Measurements from ENCODE around the gene TPSG1. TPM values are rescaled to one million over a fixed set of nuclear protein-coding genes. Genes with fewer than 3 reads are reported as not detected.

Gene TPSG1
- total RNA-seq, 4 donors from 2014 or later = 0.31 to 3.0 TPM; not detected in 2

- Histone ChIP-seq H3K27me3 (no peaks in the 10 kb centered on the region), H3K36me3 (peaks cover 0 to 100% of the 10 kb centered on the region in 2 donors), H3K9me3 (no peaks in the 10 kb centered on the region), H3K4me1 (no peaks in the 10 kb centered on the region), H3K4me3 (no peak overlapping the region), H3K27ac (peak overlapping the region in 1 of 4 donors; percentile 19)
- 80% methylated on average over 1 of the region's 16 CpGs; no CpG with 5 or more reads in 1 of the 2 donors for WGBS, 2 donors (ENCODE audit: low coverage in 1 of 2)
- no peak for TF ChIP-seq POLR2AphosphoS5 (IDR thresholded peaks at IDR 0.05)
- TF ChIP-seq POLR2A (IDR thresholded peaks at IDR 0.05) = no peak
- TF ChIP-seq, protein P1, sequence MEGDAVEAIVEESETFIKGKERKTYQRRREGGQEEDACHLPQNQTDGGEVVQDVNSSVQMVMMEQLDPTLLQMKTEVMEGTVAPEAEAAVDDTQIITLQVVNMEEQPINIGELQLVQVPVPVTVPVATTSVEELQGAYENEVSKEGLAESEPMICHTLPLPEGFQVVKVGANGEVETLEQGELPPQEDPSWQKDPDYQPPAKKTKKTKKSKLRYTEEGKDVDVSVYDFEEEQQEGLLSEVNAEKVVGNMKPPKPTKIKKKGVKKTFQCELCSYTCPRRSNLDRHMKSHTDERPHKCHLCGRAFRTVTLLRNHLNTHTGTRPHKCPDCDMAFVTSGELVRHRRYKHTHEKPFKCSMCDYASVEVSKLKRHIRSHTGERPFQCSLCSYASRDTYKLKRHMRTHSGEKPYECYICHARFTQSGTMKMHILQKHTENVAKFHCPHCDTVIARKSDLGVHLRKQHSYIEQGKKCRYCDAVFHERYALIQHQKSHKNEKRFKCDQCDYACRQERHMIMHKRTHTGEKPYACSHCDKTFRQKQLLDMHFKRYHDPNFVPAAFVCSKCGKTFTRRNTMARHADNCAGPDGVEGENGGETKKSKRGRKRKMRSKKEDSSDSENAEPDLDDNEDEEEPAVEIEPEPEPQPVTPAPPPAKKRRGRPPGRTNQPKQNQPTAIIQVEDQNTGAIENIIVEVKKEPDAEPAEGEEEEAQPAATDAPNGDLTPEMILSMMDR (IDR thresholded peaks at IDR 0.05) = no peak
- TF ChIP-seq EP300 (IDR thresholded peaks at IDR 0.05) = no peak
- no peak for ATAC-seq
Measured at GRCh38 chr16:1206786-1207185, 18.3 kb downstream of the TPSG1 start.

DNA sequence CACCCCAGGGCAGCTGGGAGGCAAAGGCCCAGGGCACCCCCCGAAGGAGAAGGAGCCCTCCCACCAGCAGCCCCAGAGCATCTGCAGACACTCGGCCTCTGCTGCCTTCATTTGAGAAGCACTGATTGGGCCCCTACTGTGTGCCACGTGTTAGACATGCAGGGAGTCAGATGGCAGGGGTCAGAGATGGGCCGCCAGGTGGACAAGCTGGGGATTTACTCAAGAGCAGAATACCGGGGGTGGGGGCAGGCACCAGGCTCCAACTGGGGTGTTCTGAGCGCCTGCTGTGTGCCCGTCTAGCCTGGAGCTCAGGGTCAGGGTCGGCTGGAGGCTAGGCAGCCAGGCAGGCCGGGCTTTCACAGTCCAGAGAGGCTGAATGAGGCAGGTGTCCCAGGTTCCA, 18.7 kb downstream of the TPSG1 start:
- H3K36me3 ChIP-seq = peaks cover 0 to 100% of the 10 kb centered on the region in 2 donors
- TF ChIP-seq EP300 (IDR thresholded peaks at IDR 0.05) (no peak), POLR2AphosphoS5 (IDR thresholded peaks at IDR 0.05) (no peak), POLR2A (IDR thresholded peaks at IDR 0.05) (no peak)
- TF ChIP-seq, protein P1 (IDR thresholded peaks at IDR 0.05) = no peak
- no peaks in the 10 kb centered on the region for H3K4me1 ChIP-seq
- no peaks in the 10 kb centered on the region for H3K9me3 ChIP-seq
- ATAC-seq = no peak
- no peak overlapping the region for H3K4me3 ChIP-seq
- H3K27me3 ChIP-seq = no peaks in the 10 kb centered on the region
- peak overlapping the region in 1 of 4 donors; percentile 19 for H3K27ac ChIP-seq
- WGBS, 2 donors (ENCODE audit: low coverage in 1 of 2) = 50 to 53% methylated on average over 2 to 5 of the region's 9 CpGs

GRCh38 chr16:1204933-1205332, 20.1 kb downstream of the TPSG1 start:
- Histone ChIP-seq H3K36me3 (peaks cover 0 to 100% of the 10 kb centered on the region in 2 donors), H3K4me1 (no peaks in the 10 kb centered on the region), H3K27me3 (no peaks in the 10 kb centered on the region), H3K27ac (peak overlapping the region in 2 of 4 donors; percentile 14 to 22), H3K4me3 (no peak overlapping the region), H3K9me3 (no peaks in the 10 kb centered on the region)
- no CpG with 5 or more reads among the region's 21 CpGs for WGBS, 2 donors (ENCODE audit: low coverage in 1 of 2)
- TF ChIP-seq POLR2AphosphoS5 (IDR thresholded peaks at IDR 0.05) (no peak), EP300 (IDR thresholded peaks at IDR 0.05) (no peak), POLR2A (IDR thresholded peaks at IDR 0.05) (no peak)
- TF ChIP-seq, protein P1 (IDR thresholded peaks at IDR 0.05) = no peak
- no peak for ATAC-seq

- no CpG with 5 or more reads among the region's 18 CpGs for WGBS, 2 donors (ENCODE audit: low coverage in 1 of 2)
- Histone ChIP-seq H3K9me3 (no peaks in the 10 kb centered on the region), H3K4me1 (no peaks in the 10 kb centered on the region), H3K27ac (peak overlapping the region in 1 of 4 donors; percentile 2), H3K4me3 (no peak overlapping the region), H3K27me3 (no peaks in the 10 kb centered on the region), H3K36me3 (peaks cover 0 to 89% of the 10 kb centered on the region in 2 donors)
- TF ChIP-seq POLR2A (IDR thresholded peaks at IDR 0.05) = no peak
- no peak for TF ChIP-seq POLR2AphosphoS5 (IDR thresholded peaks at IDR 0.05)
- no peak for TF ChIP-seq EP300 (IDR thresholded peaks at IDR 0.05)
- TF ChIP-seq, protein P1 (IDR thresholded peaks at IDR 0.05) = no peak
- ATAC-seq = no peak
Measured at GRCh38 chr16:1202274-1202673, 22.8 kb downstream of the TPSG1 start.

GRCh38 chr16:1201444-1201843, 23.6 kb downstream of the TPSG1 start:
- TF ChIP-seq POLR2A (IDR thresholded peaks at IDR 0.05) (no peak), EP300 (IDR thresholded peaks at IDR 0.05) (no peak), POLR2AphosphoS5 (IDR thresholded peaks at IDR 0.05) (no peak)
- TF ChIP-seq, protein P1 (IDR thresholded peaks at IDR 0.05) = no peak
- no peak for ATAC-seq
- no peaks in the 10 kb centered on the region for H3K9me3 ChIP-seq
- H3K27ac ChIP-seq = no peak overlapping the region
- H3K4me1 ChIP-seq = no peaks in the 10 kb centered on the region
- H3K27me3 ChIP-seq = no peaks in the 10 kb centered on the region
- H3K4me3 ChIP-seq = no peak overlapping the region
- peaks cover 0 to 88% of the 10 kb centered on the region in 2 donors for H3K36me3 ChIP-seq
- WGBS, 2 donors (ENCODE audit: low coverage in 1 of 2) = 81% methylated on average over 6 of the region's 25 CpGs; no CpG with 5 or more reads in 1 of the 2 donors
